Measurements from ENCODE around the gene UACA. TPM values are rescaled to one million over a fixed set of nuclear protein-coding genes. Genes with fewer than 3 reads are reported as not detected.

The UACA gene
- polyA plus RNA-seq, 1 donor (not counting 4 experiments of a cell fraction or from before 2014, with no cell fraction given) = 26.6 TPM

DNA sequence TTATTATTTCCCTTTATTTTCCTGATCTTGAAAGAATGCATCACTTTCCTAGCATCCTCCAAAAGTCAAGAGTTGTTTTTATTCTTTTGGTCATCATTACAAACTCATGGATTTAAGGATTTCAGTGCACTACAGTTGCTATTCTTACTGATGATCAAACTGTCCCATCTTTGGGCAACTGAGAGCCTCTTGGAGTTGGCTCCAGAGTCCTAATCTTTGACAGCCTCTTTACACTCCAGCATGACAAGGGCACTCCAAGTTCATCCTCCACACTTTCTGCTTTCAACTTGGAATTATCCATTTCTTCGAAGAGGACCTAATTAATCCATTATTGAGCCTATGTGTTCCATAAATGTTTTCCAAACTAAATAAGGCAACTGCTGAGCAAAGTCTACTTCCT lies 5.7 kb downstream of the UACA start:
- no peak overlapping the region for H3K9ac ChIP-seq (ENCODE audit: control insufficient read depth, extremely low read depth, insufficient read depth, low read length)
- FAIRE-seq (no peak), DNase-seq (ENCODE audit: low read depth, low spot score) (no peak)
- H4K20me1 ChIP-seq (ENCODE audit: control insufficient read depth, extremely low read depth, insufficient read depth, low read length) = no peaks in the 10 kb centered on the region
- H3K79me2 ChIP-seq (ENCODE audit: control insufficient read depth, insufficient read depth, low read length) = peaks cover 36% of the 10 kb centered on the region
- H3K9me1 ChIP-seq (ENCODE audit: control insufficient read depth, extremely low read depth, insufficient read depth, low read length) = no peaks in the 10 kb centered on the region
- TF ChIP-seq EZH2 (IDR thresholded peaks at IDR 0.05; ENCODE audit: low read length) = no peak
- TF ChIP-seq, protein P1, sequence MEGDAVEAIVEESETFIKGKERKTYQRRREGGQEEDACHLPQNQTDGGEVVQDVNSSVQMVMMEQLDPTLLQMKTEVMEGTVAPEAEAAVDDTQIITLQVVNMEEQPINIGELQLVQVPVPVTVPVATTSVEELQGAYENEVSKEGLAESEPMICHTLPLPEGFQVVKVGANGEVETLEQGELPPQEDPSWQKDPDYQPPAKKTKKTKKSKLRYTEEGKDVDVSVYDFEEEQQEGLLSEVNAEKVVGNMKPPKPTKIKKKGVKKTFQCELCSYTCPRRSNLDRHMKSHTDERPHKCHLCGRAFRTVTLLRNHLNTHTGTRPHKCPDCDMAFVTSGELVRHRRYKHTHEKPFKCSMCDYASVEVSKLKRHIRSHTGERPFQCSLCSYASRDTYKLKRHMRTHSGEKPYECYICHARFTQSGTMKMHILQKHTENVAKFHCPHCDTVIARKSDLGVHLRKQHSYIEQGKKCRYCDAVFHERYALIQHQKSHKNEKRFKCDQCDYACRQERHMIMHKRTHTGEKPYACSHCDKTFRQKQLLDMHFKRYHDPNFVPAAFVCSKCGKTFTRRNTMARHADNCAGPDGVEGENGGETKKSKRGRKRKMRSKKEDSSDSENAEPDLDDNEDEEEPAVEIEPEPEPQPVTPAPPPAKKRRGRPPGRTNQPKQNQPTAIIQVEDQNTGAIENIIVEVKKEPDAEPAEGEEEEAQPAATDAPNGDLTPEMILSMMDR (optimal IDR thresholded peaks at IDR 0.05 in 1 of 3, IDR thresholded peaks at IDR 0.05 in 1 of 3, conservative IDR thresholded peaks at IDR 0.05 in 1 of 3; ENCODE audit: extremely low read depth in 1 of 3, insufficient read depth in 2 of 3, low read length in 3 of 3) = no peak
- no peak overlapping the region for H3K4me2 ChIP-seq (ENCODE audit: control insufficient read depth, extremely low read depth, insufficient read depth, low read depth, low read length)
- no peaks in the 10 kb centered on the region for H3K9me3 ChIP-seq (ENCODE audit: control insufficient read depth, low read depth, low read length)
- dilution Hi-C loops (cut with MboI; ENCODE audit: extremely low pct_ligation_motif_present, low sequenced_read_pairs) = no loop called here
- H3K4me1 ChIP-seq (ENCODE audit: control insufficient read depth, extremely low read depth, insufficient read depth, low read length) = peaks cover 6% of the 10 kb centered on the region
- no peak overlapping the region for H3K4me3 ChIP-seq (ENCODE audit: control insufficient read depth in 2 of 3, extremely low read depth in 1 of 3, insufficient read depth in 2 of 3, low read depth in 1 of 3, low read length in 3 of 3)
- no peak overlapping the region for H3K27ac ChIP-seq (ENCODE audit: control insufficient read depth, insufficient read depth, low read length)
- H3K27me3 ChIP-seq (ENCODE audit: control insufficient read depth, extremely low read depth, insufficient read depth, low read length) = no peaks in the 10 kb centered on the region
- H3K36me3 ChIP-seq (ENCODE audit: control insufficient read depth in 2 of 2, extremely low read depth in 1 of 2, insufficient read depth in 2 of 2, low read length in 2 of 2) = no peaks in the 10 kb centered on the region
- H2AFZ ChIP-seq (ENCODE audit: control insufficient read depth, low read length) = no peak overlapping the region

DNA sequence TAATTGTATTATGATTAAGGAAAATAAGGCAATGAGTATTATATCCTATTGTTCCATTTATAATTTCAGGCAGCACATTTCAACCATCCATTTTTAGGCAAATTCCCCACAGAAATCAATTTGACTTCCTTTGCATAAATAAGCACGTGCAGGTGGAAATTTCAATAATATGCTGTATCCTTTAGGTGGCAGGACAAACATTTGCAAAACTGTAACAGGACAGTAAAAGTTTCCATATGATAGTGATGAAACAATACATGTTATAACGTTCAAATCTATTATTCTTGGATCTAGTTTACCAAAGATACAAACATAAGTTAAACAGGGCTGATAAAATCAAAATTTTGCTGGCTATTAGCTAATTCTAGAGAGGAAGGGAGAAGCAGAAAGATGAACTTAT lies 8.5 kb downstream of the UACA start:
- H3K9me1 ChIP-seq (ENCODE audit: control insufficient read depth, extremely low read depth, insufficient read depth, low read length) = no peaks in the 10 kb centered on the region
- no peaks in the 10 kb centered on the region for H3K9me3 ChIP-seq (ENCODE audit: control insufficient read depth, low read depth, low read length)
- no peaks in the 10 kb centered on the region for H3K4me1 ChIP-seq (ENCODE audit: control insufficient read depth, extremely low read depth, insufficient read depth, low read length)
- H4K20me1 ChIP-seq (ENCODE audit: control insufficient read depth, extremely low read depth, insufficient read depth, low read length) = peaks cover 2% of the 10 kb centered on the region
- no peak overlapping the region for H2AFZ ChIP-seq (ENCODE audit: control insufficient read depth, low read length)
- TF ChIP-seq, protein P1 (optimal IDR thresholded peaks at IDR 0.05 in 1 of 3, IDR thresholded peaks at IDR 0.05 in 1 of 3, conservative IDR thresholded peaks at IDR 0.05 in 1 of 3; ENCODE audit: extremely low read depth in 1 of 3, insufficient read depth in 2 of 3, low read length in 3 of 3) = no peak
- TF ChIP-seq EZH2 (IDR thresholded peaks at IDR 0.05; ENCODE audit: low read length) = no peak
- H3K79me2 ChIP-seq (ENCODE audit: control insufficient read depth, insufficient read depth, low read length) = peaks cover 21% of the 10 kb centered on the region
- no peaks in the 10 kb centered on the region for H3K36me3 ChIP-seq (ENCODE audit: control insufficient read depth in 2 of 2, extremely low read depth in 1 of 2, insufficient read depth in 2 of 2, low read length in 2 of 2)
- no peak overlapping the region for H3K27ac ChIP-seq (ENCODE audit: control insufficient read depth, insufficient read depth, low read length)
- dilution Hi-C loops (cut with MboI; ENCODE audit: extremely low pct_ligation_motif_present, low sequenced_read_pairs) = no loop called here
- DNase-seq (ENCODE audit: low read depth, low spot score) = no peak
- no peak overlapping the region for H3K4me3 ChIP-seq (ENCODE audit: control insufficient read depth in 2 of 3, extremely low read depth in 1 of 3, insufficient read depth in 2 of 3, low read depth in 1 of 3, low read length in 3 of 3)
- no peak for FAIRE-seq
- H3K9ac ChIP-seq (ENCODE audit: control insufficient read depth, extremely low read depth, insufficient read depth, low read length) = no peak overlapping the region
- H3K27me3 ChIP-seq (ENCODE audit: control insufficient read depth, extremely low read depth, insufficient read depth, low read length) = no peaks in the 10 kb centered on the region
- no peak overlapping the region for H3K4me2 ChIP-seq (ENCODE audit: control insufficient read depth, extremely low read depth, insufficient read depth, low read depth, low read length)
